Right renal cortex interstitium (tissue), 3 donors: Measurements from ENCODE around the gene MGAT1. TPM values are rescaled to one million over a fixed set of nuclear protein-coding genes. Genes with fewer than 3 reads are reported as not detected.
A peak's percentile ranks its signal among the peaks of the same experiment; 100 is the strongest.
"Not testable (repeated sequence)": the region's sequence is repeated elsewhere in the genome, so short reads cannot be mapped to it uniquely, and the experiment has no call there.

Source experiments
- DNase-seq, 3 donors: peaks; one replicate each; pipeline ENCODE4 v3.0.0-alpha.2; 2013; ENCODE audit warnings: low read depth in 3 of 3, low spot score in 2 of 3
- polyA plus RNA-seq, 3 donors: library from polyadenylated mRNA; unstranded; fragments of 120-200 nt; gene quantifications; one replicate each; pipeline ENCODE4 v1.2.1, GENCODE V29; 2013; ENCODE audit not compliant: insufficient read length in 3 of 3

The MGAT1 gene
- polyA plus RNA-seq = 10 to 100 TPM; 67.0 to 73.1 (median 72.7) TPM

DNA sequence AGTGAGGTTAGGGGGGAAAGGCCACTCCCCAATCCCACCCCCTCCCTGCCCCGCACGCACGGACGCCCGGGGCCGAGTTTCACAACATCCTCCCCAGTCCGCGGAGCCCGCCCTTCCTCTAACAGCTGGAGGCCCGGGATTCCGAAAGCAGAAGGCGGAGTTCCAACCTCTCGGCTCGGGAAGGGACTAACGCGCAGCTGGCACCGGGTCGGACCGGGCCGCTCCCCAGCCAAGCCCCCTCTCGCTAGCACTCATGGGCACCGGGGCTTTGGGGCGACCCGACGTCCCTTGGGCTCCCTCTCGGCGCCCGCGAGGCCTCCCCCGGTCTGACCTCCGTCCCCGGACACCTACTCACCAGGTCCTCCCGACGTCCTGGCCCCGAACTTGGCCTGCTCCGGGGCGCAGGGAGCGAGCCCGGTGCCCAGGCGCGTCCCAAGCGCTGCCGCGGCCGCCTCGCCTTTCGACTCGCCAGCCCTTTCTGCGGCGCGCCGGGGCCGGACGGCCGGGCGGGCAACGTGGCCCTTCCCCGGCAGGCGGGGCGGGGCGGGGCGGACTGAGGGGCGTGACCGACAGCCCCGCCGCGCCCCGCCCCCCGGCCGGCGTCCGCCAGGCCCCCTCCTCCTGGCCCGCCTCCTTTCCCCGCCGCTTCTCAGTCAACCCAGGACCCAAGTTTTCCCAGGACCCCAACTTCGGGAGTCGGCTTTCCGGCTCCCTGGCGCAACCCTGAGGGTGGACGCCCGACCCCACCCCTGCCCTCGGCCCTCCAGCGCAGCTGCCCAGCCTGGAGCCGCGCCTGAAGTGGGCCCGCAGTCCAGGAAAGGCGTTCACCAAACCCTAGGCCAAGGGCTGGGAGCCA, at the start of gene MGAT1:
Gene MGAT1 (minus strand): TSS at position 482 of the 856 bp plus-strand sequence. CDS start 9,835 bp downstream, outside the sequence.
- DNase-seq = no peak

DNA sequence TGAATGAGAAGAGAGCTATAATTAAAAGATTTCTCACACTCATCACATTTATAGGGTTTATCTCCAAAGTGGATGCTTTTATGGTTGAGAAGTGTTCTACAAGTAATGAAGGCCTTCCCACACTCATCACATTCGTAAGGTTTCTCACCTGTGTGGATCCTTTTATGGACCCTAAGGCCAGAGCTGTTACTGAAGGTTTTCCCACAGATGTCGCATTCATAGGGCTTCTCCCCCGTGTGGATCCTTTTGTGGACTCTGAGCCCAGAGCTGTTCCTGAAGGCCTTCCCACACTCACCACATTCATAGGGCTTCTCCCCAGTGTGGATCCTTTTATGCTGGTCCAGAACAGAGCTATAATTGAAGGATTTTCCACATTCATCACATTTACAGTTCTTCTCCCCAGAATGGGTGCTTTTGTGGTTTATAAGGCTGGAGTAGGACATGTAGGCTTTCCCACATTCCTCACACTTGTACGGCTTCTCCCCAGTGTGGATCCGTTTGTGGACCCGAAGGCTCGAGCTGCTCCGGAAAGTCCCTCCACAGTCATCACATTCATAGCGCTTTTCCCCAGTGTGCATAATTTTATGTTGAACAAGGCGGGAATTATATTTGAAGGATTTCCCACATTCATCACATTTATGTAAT, 48.0 kb upstream of the MGAT1 start:
- DNase-seq = no peak

DNA sequence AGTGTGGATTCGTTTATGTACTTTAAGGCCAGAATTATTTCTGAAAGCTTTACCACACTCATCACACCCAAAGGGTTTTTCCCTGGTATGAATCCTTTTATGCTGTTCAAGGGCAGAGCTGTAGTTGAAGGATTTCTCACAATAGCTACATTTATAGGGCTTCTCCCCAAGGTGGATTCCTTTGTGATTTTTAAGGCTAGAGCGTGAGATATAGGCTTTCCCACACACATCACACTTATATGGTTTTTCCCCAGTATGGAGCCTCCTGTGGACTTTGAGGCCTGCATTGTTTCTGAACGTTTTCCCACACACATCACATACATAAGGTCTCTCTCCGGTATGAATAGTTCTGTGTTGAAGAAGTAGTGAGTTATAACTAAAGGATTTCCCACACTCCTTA, 47.2 kb upstream of the MGAT1 start:
- DNase-seq = no peak

DNA sequence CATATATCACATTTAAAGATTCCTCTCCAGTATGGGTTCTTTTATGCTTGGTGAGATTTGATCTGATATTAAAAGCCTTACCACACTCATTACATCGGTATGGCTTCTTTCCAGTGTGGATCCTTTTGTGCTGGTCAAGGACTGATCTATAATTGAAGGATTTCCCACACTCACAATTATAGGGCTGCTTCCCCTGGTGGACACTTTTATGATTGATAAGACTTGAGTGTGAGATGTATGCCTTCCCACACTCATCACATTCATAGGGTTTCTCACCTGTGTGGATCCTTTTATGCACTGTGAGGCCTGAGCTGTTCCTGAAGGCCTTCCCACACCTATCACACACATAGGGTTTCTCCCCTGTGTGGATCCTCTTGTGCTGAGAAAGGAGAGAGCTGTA, 46.3 kb upstream of the MGAT1 start:
- DNase-seq = no peak

DNA sequence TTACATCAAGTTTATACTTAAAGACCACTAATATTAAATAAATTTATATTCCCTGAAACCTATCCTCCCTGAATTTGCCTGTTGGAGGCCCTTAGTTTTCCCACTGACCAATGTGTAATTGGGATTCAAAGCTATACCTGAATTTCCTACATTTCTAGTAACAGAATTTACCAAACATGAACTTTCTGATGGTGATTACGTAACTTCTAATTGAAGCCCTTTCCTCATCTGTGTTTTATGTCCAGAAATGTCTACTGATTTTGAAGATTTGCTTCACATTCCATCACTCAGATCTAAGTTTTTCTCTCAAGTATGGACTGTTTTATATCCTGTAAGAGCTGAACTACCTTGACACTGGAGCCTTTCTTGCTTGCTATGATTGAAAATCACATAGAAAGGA, 45.7 kb upstream of the MGAT1 start:
- no peak for DNase-seq

DNA sequence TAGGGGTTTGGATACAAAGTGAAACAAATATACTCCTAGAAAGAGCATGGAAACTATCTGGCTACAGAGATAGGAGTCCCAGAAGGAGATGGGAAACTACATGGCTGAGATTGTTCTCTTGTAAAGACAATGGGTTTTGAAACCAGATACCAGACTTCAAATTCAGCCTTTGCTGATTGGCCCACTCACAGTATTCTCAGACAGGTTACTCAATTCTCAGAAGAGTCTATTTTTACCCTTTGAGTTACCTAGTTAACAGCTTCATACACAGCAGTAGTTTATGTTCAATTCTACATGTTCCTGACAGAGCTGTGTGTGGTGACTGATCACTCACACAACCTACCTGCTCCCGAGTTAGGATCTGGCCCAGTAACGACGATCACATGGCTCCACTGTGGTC, 44.4 kb upstream of the MGAT1 start:
- DNase-seq = no peak

DNA sequence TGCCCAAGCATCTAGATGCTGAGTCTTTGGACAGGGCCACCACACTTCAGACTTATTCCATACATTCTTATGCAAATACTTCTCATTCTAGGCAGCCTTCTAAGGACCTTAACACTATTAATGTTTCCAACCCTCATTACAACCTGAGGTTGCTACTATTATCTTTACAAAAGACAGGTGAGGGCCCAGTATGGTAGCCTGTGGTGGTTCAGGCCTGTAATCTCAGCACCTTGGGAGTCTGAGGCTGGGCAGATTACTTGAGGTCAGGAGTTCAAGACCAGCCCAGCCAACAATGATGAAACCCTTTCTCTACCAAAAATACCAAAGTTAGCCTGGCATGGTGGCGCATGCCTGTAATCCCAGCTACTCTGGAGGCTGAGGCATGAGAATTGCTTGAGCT, 42.3 kb upstream of the MGAT1 start:
- DNase-seq = no peak

DNA sequence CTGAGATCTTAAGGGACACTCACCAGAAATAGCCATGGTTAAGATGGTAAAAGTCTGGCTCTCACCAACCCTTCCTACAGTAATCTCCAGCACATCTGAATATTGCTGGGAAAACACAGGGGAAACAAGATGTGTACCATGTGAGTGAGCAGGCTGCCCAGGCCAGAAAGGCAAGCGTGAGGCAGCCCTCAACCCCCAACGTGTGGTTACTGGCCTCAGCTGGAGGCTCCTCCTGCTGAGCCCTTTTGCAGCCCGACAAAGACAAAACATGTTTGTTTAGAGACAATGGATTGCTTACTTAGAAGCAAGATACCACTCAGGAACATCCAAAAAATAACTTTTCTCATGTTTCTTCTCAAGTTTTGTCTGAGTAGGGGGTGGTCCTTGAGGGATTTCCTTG, 41.8 kb upstream of the MGAT1 start:
- no peak for DNase-seq

DNA sequence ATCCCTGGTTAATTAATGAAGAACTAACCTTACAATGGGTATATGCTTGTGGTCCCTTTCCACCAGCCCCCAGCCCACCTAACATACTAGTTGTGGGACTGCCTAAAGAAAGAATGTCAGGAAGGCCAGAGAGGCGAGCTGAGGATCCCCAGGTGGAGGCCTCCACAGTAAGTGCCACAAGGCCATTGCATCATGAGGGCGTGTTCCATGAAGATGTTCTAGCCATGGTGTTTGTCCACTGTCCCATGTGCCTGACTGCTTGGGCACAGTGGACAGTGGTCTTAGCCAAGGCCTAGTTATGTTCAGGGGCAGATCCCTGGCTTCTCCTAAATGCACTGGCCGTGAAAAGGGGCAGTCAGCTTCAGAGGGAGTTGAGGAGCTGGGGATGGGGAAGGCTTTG, 37.3 kb upstream of the MGAT1 start:
- DNase-seq = no peak

DNA sequence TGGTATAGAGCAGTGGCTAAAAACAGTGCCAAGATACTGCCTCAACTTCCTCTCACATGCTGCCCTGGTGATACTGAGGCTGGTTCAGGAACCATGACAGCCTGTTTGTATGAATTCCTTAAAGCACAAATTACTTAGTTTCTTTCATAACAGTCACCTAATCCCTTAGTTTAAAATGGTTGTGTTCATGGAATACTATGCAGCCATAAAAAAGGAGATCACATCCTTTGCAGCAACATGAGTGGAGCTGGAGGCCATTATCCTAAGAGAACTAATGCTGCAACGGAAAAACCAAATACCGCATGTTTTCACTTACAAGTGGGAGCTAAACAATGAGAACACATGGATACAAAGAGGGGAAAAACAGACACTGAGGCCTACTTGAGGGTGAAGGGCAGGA, 36.6 kb upstream of the MGAT1 start:
- no peak for DNase-seq

DNA sequence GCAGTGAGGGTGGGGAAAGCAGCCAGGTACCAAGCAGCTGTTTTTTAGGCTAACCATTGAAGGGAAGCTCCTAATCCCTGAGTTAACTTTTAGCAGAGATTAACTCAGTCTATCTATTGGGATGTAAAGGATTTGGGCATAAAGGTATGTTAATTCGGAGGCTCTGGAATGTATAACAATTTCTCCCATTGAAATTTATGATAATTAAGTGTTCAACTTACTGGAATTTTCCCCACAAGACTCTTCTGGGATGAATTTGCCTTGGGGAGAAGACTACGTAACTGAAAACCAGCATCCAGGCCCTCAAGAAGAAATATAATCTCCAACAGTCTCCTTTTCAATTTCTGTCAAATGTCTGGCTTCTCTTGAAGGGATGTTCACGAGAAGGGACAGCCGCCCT, 34.9 kb upstream of the MGAT1 start:
- no peak for DNase-seq

DNA sequence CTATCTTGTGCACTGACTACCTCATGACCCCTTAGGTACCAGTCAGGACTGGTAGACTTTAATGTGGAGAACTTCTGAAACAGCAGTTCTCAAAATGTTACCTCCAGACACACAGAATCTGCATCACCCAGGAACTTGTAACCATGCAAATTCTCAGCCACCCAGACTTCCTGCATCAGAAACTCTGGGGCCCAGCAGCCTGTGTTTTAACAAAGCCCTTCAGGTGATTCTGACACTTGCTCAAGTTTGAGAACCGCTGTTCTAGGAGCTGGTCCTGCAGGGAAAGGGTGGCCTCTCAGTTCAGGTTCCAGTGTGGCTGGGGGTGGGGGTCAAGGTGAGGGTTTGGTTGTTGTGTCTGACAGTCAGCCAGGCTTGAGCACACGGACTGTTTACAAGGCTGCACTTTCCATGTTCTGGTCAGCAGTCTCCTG, 30.0 kb upstream of the MGAT1 start:
- no peak for DNase-seq

DNA sequence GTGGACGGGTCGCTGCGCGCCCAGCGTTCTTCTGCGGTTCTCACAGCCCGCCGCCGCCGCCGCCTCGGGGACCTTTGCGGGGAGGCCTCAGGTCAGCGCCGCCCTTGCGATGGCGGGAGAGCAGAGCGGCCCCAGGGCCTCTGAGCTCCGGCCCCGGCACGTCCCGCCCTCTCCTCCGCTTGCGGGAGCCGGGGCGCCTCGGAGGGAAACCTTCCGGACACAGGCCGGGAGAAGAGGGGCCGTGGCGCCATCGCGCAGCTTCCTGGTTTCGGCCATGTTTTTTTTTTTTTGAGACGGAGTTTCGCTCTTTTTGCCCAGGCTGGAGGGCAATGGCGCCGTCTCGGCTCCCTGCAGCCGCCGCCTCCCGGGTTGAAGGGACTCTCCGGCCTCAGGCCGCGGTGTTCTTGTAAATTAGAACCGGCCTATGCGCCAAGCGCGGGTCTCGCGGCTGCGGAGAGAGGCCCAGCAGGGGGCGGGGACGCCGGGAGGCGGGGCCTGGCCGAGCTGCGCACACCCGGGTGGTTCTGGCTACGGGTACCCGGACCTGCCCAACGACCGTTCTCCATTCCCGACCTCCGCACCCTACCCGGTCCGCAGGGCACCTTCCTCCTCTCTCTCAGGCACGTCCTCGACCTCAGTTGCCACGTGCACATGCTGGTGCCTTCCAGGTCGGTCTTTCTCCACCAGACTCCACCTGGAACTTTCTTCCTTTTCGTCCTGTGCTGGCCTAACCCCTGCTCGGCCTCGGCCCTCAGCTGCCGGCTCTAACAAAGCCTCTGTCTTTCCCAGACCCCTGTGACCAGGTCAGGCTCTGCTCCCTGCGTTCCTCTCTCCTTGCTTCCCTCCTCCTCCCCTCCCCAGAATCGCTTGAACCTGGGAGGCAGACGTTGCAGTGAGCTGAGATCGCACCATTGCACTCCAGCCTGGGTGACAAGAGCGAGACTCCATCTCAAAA, 28.8 kb upstream of the MGAT1 start:
- DNase-seq = peak in 1 of 3 donors; percentile 63

DNA sequence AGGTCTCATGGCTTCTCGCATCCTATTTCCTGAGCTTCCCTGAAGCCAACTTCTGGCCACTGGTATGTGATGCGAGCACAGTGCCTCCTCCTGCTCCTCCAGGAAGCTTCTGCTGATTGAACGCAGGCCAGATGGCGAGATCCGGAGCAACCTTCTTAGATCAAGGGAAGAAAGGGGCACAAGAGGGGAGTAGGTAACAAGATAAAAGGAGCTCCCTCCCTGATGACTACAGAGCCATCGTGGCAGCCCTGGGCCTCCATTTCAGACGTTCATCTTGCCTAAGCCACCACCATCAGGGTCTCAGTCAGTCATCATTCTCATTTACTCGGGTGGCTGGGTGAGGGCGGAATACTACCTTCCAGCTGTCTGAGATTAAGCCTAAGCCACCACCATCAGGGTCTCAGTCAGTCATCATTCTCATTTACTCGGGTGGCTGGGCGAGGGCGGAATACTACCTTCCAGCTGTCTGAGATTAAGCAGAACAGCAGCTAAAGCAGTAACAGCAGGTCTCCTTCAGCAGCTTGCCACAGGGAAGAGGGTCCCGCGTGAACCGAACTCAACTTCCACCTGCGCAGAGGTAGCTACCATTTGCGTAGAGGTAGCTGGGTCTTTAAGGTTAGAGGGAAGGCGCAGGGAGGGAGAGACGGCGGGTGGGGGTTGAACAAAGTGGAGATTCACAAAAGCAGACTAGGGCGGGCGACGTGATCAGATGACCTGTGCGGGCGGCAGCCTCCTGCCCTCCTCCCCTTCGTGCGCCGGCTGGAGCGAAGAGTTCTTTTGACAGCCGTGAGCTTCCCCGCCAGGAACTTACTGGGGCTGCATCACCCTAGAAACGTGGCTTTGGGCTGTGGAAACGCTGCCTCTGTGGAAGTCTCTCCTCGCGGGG, 27.9 kb upstream of the MGAT1 start:
- no peak for DNase-seq

DNA sequence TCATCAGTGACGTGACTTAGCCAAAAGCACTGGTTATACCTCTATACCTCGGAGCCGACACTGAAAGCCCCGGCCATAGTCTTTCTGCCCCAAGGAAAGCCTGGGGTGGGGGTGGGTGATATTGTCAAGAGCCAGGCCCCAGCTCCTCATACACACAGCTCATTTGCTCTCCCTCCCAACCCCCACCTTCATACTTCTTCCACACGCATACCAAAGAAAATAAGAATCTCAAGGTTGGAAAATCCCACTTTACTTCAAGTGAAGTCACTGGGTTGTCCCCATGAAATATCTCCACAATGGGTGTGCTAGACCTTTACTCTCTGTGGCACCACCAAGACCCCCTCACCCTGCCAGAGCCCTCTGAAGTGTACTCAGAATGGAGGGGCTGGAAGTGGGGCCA, 27.1 kb upstream of the MGAT1 start:
- no peak for DNase-seq

DNA sequence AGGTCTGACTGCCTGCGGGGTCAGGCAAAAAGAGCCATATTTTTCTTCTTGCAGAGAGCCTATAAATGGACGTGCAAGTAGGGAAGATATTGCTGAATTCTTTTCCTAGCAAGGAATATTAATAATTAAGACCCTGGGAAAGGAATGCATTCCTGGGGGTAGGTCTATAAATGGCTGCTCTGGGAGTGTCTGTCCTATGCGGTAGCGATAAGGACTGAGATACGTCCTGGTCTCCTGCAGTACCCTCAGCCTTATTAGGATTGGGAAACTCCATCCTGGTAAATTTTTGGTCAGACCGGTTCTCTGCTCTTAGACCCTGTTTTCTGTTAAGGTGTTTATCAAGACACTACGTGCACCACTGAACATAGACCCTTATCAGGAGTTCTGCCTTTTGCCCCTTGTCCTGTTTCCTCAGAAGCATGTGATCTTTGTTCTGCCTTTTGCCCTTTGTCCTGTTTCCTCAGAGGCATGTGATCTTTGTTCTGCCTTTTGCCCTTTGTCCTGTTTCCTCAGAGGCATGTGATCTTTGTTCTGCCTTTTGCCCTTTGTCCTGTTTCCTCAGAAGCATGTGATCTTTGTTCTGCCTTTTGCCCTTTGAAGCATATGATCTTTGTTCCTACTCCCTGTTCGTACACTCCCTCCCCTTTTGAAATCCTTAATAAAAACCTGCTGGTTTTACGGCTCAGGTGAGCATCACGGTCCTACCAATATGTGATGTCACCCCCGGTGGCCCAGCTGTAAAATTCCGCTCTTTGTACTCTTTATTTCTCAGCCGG, 26.3 kb upstream of the MGAT1 start:
- not testable (repeated sequence) for DNase-seq

DNA sequence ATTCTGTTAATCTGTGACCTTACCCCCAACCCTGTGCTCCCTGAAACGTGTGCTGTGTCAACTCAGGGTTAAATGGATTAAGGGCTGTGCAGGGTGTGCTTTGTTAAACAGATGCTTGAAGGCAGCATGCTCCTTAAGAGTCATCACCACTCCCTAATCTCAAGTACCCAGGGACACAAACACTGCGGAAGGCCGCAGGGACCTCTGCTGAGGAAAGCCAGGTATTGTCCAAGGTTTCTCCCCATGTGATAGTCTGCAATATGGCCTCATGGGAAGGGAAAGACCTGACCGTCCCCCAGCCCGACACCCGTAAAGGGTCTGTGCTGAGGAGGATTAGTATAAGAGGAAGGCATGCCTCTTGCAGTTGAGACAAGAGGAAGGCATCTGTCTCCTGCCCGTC, 24.8 kb upstream of the MGAT1 start:
- DNase-seq = not testable (repeated sequence)

DNA sequence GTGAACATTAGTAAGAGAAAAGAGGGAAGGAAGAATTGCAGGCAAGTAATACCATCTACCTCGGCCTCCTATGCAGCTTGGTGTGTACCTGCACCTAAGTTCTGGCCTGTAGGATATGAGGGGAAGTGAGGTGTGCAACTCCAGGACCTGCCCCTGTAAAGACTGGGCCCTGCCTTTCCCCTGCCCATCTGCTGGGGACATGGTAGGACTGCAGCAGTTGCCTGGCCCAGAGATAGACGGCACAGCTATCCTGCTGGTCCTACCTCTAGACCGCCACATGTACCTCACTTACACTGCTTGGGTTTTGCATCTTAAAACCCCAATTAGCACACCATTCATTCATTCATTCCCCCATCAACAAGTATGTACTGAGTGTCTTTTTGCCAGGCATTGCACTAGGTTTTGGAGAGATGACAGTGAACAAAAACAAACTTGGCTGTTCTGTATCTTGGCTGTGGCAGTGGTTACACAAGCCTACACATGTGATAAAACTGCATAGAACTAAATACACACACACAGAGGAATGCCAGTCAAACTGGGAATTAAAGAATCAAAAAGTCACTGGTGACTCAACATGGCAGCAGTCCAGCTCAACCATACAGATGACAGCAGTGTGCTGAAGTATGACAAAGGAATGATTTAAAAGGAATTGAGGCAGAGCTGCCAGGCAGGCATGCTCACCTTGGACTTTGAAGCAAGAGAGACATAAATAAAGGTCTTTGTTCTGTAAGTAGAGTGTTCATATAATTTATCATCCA, 23.3 kb upstream of the MGAT1 start:
- DNase-seq = no peak
